Medulla oblongata (tissue), 1 donor: Measurements from ENCODE around the gene UCN2.
"Not testable (repeated sequence)": the region's sequence is repeated elsewhere in the genome, so short reads cannot be mapped to it uniquely, and the experiment has no call there.

Source experiments
- DNase-seq: peaks from one replicate; pipeline ENCODE4 v3.0.0-alpha.2; 2015; ENCODE audit errors: extremely low spot score

Gene UCN2

GRCh38 chr3:48561045-48561736, 2.4 kb downstream of the UCN2 start:
- DNase-seq, result peak; percentile 55

- DNase-seq, result peak; percentile 49
Observed at GRCh38 chr3:48560648-48561018, 2.9 kb downstream of the UCN2 start.

GRCh38 chr3:48558493-48559134, 5.0 kb downstream of the UCN2 start:
- peak; percentile 27 for DNase-seq

- peak; percentile 99 for DNase-seq
Observed at GRCh38 chr3:48556796-48557626, 6.6 kb downstream of the UCN2 start, which contains the start of gene PFKFB4. TSS of gene PFKFB4 (minus strand) at chr3:48556803. CDS start at chr3:48556777, 26 bp downstream.

- no peak for DNase-seq
Observed at GRCh38 chr3:48555949-48556795, 7.4 kb downstream of the UCN2 start.

GRCh38 chr3:48555231-48555948, 8.2 kb downstream of the UCN2 start:
- DNase-seq, result no peak

GRCh38 chr3:48553886-48554845, 9.4 kb downstream of the UCN2 start:
- no peak for DNase-seq

GRCh38 chr3:48553361-48553760, 10.2 kb downstream of the UCN2 start:
- DNase-seq, result no peak

- no peak for DNase-seq
Observed at GRCh38 chr3:48552111-48552951, 11.2 kb downstream of the UCN2 start.

GRCh38 chr3:48551651-48552050, 11.9 kb downstream of the UCN2 start:
- DNase-seq, result not testable (repeated sequence)

GRCh38 chr3:48548729-48549705, 14.6 kb downstream of the UCN2 start:
- DNase-seq, result peak; percentile 95

- DNase-seq, result no peak
Observed at GRCh38 chr3:48548126-48548525, 15.5 kb downstream of the UCN2 start.

GRCh38 chr3:48546203-48546829, 17.3 kb downstream of the UCN2 start:
- peak; percentile 56 for DNase-seq

GRCh38 chr3:48544141-48544540, 19.4 kb downstream of the UCN2 start:
- no peak for DNase-seq

- peak; percentile 51 for DNase-seq
Observed at GRCh38 chr3:48543271-48543866, 20.2 kb downstream of the UCN2 start.

- no peak for DNase-seq
Observed at GRCh38 chr3:48538451-48538850, 25.1 kb downstream of the UCN2 start.

- DNase-seq, result no peak
Observed at GRCh38 chr3:48536785-48537184, 26.8 kb downstream of the UCN2 start.
